ENCODE data around the gene GUCY2D. TPM values are rescaled to one million over a fixed set of nuclear protein-coding genes. Genes with fewer than 3 reads are reported as not detected.
"Not testable (repeated sequence)": the region's sequence is repeated elsewhere in the genome, so short reads cannot be mapped to it uniquely, and the experiment has no call there.

GUCY2D gene
- total RNA-seq (2021) (not detected in 2 replicates), Bru-seq, nascent RNA (percentile 11 among the genes with signal in this experiment), BruChase-seq, experiment 1, labeled RNA remaining after a 2-hour chase (not detected), BruChase-seq, experiment 2, labeled RNA remaining after a 6-hour chase (not detected)
- long read RNA-seq, result 0 reads

GRCh38 chr17:8001976-8002720, at the start of gene GUCY2D:
TSS of gene GUCY2D (plus strand) at chr17:8002615. CDS start at chr17:8003048, 433 bp downstream.
- H3K27ac ChIP-seq (ENCODE audit: low read depth, low read length, poor library complexity, severe bottlenecking), result no peak within 1 kb of the TSS
- POLR2A ChIA-PET (ENCODE audit: low non-redundant PET), result no interaction called here
- no peak for TF ChIP-seq CTCF (conservative IDR thresholded peaks at IDR 0.05; ENCODE audit: low read depth, low read length)
- TF ChIP-seq EZH2 (IDR thresholded peaks at IDR 0.05; ENCODE audit: borderline replicate concordance, low read depth, low read length, poor library complexity, severe bottlenecking), result peak; percentile 55
- peak within 1 kb of the TSS; percentile 26 for H3K4me3 ChIP-seq (ENCODE audit: low read depth, low read length, poor library complexity, severe bottlenecking)
- no peaks in the 10 kb centered on the region for H3K9me3 ChIP-seq (ENCODE audit: low read depth, low read length, poor library complexity, severe bottlenecking)
- H3K36me3 ChIP-seq (ENCODE audit: insufficient read depth, low read length, poor library complexity, severe bottlenecking), result no peaks in the 10 kb centered on the region
- intact Hi-C loops (cut with micrococcal nuclease; ENCODE audit: unreplicated experiment), result no loop called here
- H3K27me3 ChIP-seq (replicated peaks; ENCODE audit: insufficient read depth, low read depth, low read length, poor library complexity), result peaks cover 58% of the 10 kb centered on the region
- H3K4me1 ChIP-seq (ENCODE audit: insufficient read depth, low read length, poor library complexity, severe bottlenecking), result no peaks in the 10 kb centered on the region
- CTCF ChIA-PET, result interaction anchor here (0.8 to 1.3 kb wide), 3 partner anchors 12 to 40 kb away, joined by 3 to 6 read pairs (median 6); no protein-coding TSS in a partner anchor
- BruUV-seq (replicated peaks), result no TSS peak
- no peak for DNase-seq (ENCODE audit: low spot score)

- BruUV-seq (replicated peaks); H3K4me3 ChIP-seq (ENCODE audit: low read depth, low read length, poor library complexity, severe bottlenecking); H3K9me3 ChIP-seq (ENCODE audit: low read depth, low read length, poor library complexity, severe bottlenecking); DNase-seq (ENCODE audit: low spot score); intact Hi-C loops (cut with micrococcal nuclease; ENCODE audit: unreplicated experiment); H3K4me1 ChIP-seq (ENCODE audit: insufficient read depth, low read length, poor library complexity, severe bottlenecking); H3K27ac ChIP-seq (ENCODE audit: low read depth, low read length, poor library complexity, severe bottlenecking); POLR2A ChIA-PET (ENCODE audit: low non-redundant PET); H3K27me3 ChIP-seq (replicated peaks; ENCODE audit: insufficient read depth, low read depth, low read length, poor library complexity); CTCF ChIA-PET: not testable (repeated sequence)
- H3K36me3 ChIP-seq (ENCODE audit: insufficient read depth, low read length, poor library complexity, severe bottlenecking), result peaks cover 16% of the 10 kb centered on the region
Observed at GRCh38 chr17:7953266-7953665, 49.1 kb upstream of the GUCY2D start.

GRCh38 chr17:7955414-7956227, 46.8 kb upstream of the GUCY2D start:
- no peak for DNase-seq (ENCODE audit: low spot score)
- no TSS peak for BruUV-seq (replicated peaks)
- ChIA-PET POLR2A (ENCODE audit: low non-redundant PET) (no interaction called here), CTCF (no interaction called here)
- Histone ChIP-seq H3K9me3 (ENCODE audit: low read depth, low read length, poor library complexity, severe bottlenecking) (no peaks in the 10 kb centered on the region), H3K4me3 (ENCODE audit: low read depth, low read length, poor library complexity, severe bottlenecking) (no peak overlapping the region), H3K36me3 (ENCODE audit: insufficient read depth, low read length, poor library complexity, severe bottlenecking) (no peaks in the 10 kb centered on the region), H3K27me3 (replicated peaks; ENCODE audit: insufficient read depth, low read depth, low read length, poor library complexity) (no peaks in the 10 kb centered on the region), H3K27ac (ENCODE audit: low read depth, low read length, poor library complexity, severe bottlenecking) (no peak overlapping the region), H3K4me1 (ENCODE audit: insufficient read depth, low read length, poor library complexity, severe bottlenecking) (no peaks in the 10 kb centered on the region)
- intact Hi-C loops (cut with micrococcal nuclease; ENCODE audit: unreplicated experiment), result no loop called here
- TF ChIP-seq EZH2 (IDR thresholded peaks at IDR 0.05; ENCODE audit: borderline replicate concordance, low read depth, low read length, poor library complexity, severe bottlenecking) (no peak), CTCF (conservative IDR thresholded peaks at IDR 0.05; ENCODE audit: low read depth, low read length) (no peak)

Measured in A673 (cell line).